ENCODE measurements around the gene EXOC6. TPM values are rescaled to one million over a fixed set of nuclear protein-coding genes. Genes with fewer than 3 reads are reported as not detected.

The EXOC6 gene
- total RNA-seq, 1 donor from 2014 or later: 25.6 TPM

DNA sequence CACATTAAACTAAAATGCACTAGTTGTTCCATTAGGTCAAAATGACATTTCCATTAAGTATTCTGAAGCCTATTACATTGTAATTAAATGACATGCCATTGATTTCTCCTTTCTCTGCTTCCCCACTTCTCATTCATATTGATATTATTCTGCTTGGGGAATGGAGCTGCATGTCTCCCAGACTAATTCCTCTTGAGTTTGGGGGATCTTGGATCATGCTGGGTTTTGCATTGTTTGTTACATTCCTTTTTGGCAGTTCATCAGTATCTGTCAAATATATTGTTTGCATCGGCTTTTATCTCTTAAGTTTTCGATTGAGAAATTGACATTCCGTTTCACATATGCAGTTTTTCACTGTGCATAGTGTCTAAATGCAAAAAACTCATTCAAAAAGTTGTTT, 147.2 kb downstream of the EXOC6 start:
- H4K20me1 ChIP-seq (ENCODE audit: low read depth): no peaks in the 10 kb centered on the region
- no peak overlapping the region for H2AFZ ChIP-seq (replicated peaks)
- peaks cover 24% of the 10 kb centered on the region for H3K4me1 ChIP-seq
- Mint-ChIP-seq H3K4me3 (no peak overlapping the region), H3K9me3 (no peaks in the 10 kb centered on the region), H3K4me1 (peaks cover 38% of the 10 kb centered on the region), H3K27me3 (ENCODE audit: insufficient read depth, low read depth) (no peaks in the 10 kb centered on the region), H3K36me3 (no peaks in the 10 kb centered on the region), H3K27ac (no peak overlapping the region)
- no peak for TF ChIP-seq EZH2 (IDR thresholded peaks at IDR 0.05)
- TF ChIP-seq, protein P1, sequence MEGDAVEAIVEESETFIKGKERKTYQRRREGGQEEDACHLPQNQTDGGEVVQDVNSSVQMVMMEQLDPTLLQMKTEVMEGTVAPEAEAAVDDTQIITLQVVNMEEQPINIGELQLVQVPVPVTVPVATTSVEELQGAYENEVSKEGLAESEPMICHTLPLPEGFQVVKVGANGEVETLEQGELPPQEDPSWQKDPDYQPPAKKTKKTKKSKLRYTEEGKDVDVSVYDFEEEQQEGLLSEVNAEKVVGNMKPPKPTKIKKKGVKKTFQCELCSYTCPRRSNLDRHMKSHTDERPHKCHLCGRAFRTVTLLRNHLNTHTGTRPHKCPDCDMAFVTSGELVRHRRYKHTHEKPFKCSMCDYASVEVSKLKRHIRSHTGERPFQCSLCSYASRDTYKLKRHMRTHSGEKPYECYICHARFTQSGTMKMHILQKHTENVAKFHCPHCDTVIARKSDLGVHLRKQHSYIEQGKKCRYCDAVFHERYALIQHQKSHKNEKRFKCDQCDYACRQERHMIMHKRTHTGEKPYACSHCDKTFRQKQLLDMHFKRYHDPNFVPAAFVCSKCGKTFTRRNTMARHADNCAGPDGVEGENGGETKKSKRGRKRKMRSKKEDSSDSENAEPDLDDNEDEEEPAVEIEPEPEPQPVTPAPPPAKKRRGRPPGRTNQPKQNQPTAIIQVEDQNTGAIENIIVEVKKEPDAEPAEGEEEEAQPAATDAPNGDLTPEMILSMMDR (IDR thresholded peaks at IDR 0.05): no peak
- no peak for TF ChIP-seq EZH2phosphoT487 (IDR thresholded peaks at IDR 0.05)
- H3K9me3 ChIP-seq (ENCODE audit: low read depth): no peaks in the 10 kb centered on the region
- no peaks in the 10 kb centered on the region for H3K27me3 ChIP-seq
- H3K79me2 ChIP-seq (ENCODE audit: low read depth): no peaks in the 10 kb centered on the region
- no peak overlapping the region for H3K27ac ChIP-seq
- no peak overlapping the region for H3K4me2 ChIP-seq
- peaks cover 13% of the 10 kb centered on the region for H3F3A ChIP-seq (ENCODE audit: low read depth)
- no peaks in the 10 kb centered on the region for H3K36me3 ChIP-seq
- H3K4me3 ChIP-seq: no peak overlapping the region
- H3K9ac ChIP-seq: no peak overlapping the region
- DNase-seq (ENCODE audit: low spot score): no peak

DNA sequence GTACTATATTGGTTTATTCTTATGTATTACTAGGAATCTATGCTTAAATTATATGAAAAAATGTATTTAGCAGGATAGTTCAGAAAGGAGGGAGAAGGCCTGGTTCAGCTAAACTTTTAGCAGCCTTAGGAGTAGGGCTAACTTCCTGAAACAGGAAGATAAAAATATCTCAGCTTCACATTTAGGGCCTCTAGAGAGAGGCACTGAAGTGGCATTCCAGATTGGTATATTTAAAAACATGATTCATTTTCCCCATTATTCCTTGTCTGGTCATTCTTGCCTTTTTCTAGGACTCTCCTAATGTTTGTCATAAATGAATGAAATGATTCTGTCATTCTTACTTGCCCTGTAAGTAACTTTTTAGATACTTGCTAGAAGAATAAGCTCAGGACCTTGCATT, 149.3 kb downstream of the EXOC6 start:
- Mint-ChIP-seq H3K4me1 (peaks cover 31% of the 10 kb centered on the region), H3K36me3 (no peaks in the 10 kb centered on the region), H3K27me3 (ENCODE audit: insufficient read depth, low read depth) (no peaks in the 10 kb centered on the region), H3K9me3 (no peaks in the 10 kb centered on the region), H3K27ac (no peak overlapping the region), H3K4me3 (no peak overlapping the region)
- H3K4me1 ChIP-seq: peaks cover 24% of the 10 kb centered on the region
- H3K9me3 ChIP-seq (ENCODE audit: low read depth): no peaks in the 10 kb centered on the region
- H3K27me3 ChIP-seq: no peaks in the 10 kb centered on the region
- H3K4me2 ChIP-seq: no peak overlapping the region
- no peaks in the 10 kb centered on the region for H4K20me1 ChIP-seq (ENCODE audit: low read depth)
- TF ChIP-seq, protein P1 (IDR thresholded peaks at IDR 0.05): no peak
- no peak for TF ChIP-seq EZH2 (IDR thresholded peaks at IDR 0.05)
- no peak for TF ChIP-seq EZH2phosphoT487 (IDR thresholded peaks at IDR 0.05)
- H2AFZ ChIP-seq (replicated peaks): no peak overlapping the region
- H3K79me2 ChIP-seq (ENCODE audit: low read depth): no peaks in the 10 kb centered on the region
- H3F3A ChIP-seq (ENCODE audit: low read depth): peaks cover 13% of the 10 kb centered on the region
- no peak overlapping the region for H3K27ac ChIP-seq
- no peaks in the 10 kb centered on the region for H3K36me3 ChIP-seq
- no peak for DNase-seq (ENCODE audit: low spot score)
- no peak overlapping the region for H3K4me3 ChIP-seq
- no peak overlapping the region for H3K9ac ChIP-seq

GRCh38 chr10:92999191-92999590, 150.9 kb downstream of the EXOC6 start:
- Mint-ChIP-seq H3K27ac (no peak overlapping the region), H3K9me3 (no peaks in the 10 kb centered on the region), H3K36me3 (no peaks in the 10 kb centered on the region), H3K4me1 (peaks cover 17% of the 10 kb centered on the region), H3K4me3 (no peak overlapping the region), H3K27me3 (ENCODE audit: insufficient read depth, low read depth) (no peaks in the 10 kb centered on the region)
- Histone ChIP-seq H3K9ac (no peak overlapping the region), H3F3A (ENCODE audit: low read depth) (peaks cover 2% of the 10 kb centered on the region), H3K79me2 (ENCODE audit: low read depth) (no peaks in the 10 kb centered on the region), H2AFZ (replicated peaks) (no peak overlapping the region), H3K4me3 (no peak overlapping the region), H3K4me2 (no peak overlapping the region), H3K27me3 (no peaks in the 10 kb centered on the region), H4K20me1 (ENCODE audit: low read depth) (no peaks in the 10 kb centered on the region), H3K4me1 (peaks cover 13% of the 10 kb centered on the region), H3K27ac (no peak overlapping the region), H3K9me3 (ENCODE audit: low read depth) (no peaks in the 10 kb centered on the region), H3K36me3 (no peaks in the 10 kb centered on the region)
- DNase-seq (ENCODE audit: low spot score): no peak
- TF ChIP-seq EZH2phosphoT487 (IDR thresholded peaks at IDR 0.05) (no peak), EZH2 (IDR thresholded peaks at IDR 0.05) (no peak)
- TF ChIP-seq, protein P1 (IDR thresholded peaks at IDR 0.05): no peak
